Peyer's patch (tissue), 4 donors: Measurements from ENCODE around the gene ATXN1.

ENCODE experiments used
- CTCF ChIP-seq, 6 experiments: fragments of 450-650 bp in 4 of 6; fragments of 200-600 bp in 2 of 6; sonication (generic) in 1 of 6; IDR thresholded peaks; one replicate each; pipeline ENCODE4 v1.5.1; 2017 to 2019; ENCODE audit warnings: antibody characterized with exemption in 6 of 6, mild to moderate bottlenecking in 3 of 6, moderate library complexity in 1 of 6
- POLR2A ChIP-seq, 2 donors: fragments of 450-650 bp; IDR thresholded peaks; one replicate each; pipeline ENCODE4 v1.5.1; 2017; ENCODE audit warnings: antibody characterized with exemption in 2 of 2, mild to moderate bottlenecking in 2 of 2, moderate library complexity in 2 of 2

DNA sequence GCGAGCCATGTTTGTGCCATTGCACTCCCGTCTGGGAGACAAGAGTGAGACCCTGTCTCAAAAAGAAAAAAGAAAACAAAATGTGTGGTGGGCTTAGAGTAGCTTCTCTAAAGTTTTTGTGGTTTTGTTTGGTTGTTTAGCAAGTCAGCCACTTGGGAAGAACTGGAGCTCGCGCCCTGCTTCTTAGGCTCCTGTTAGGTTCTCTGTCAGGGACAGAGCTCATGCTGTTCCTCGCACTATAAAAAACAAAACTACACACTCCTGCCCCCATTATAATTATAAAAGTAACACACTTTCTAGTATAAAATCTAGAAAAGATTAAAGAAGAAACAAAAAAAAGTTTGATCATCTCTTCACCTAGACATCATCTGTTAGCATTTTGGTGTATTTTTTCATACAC lies 489.8 kb downstream of the ATXN1 start:
- TF ChIP-seq CTCF (IDR thresholded peaks at IDR 0.05) (no peak), POLR2A (IDR thresholded peaks at IDR 0.05) (no peak)
